Measurements from ENCODE around the gene ZNF280A.

GRCh38 chr22:22521631-22522030 lies 1.6 kb upstream of the ZNF280A start:
- TF ChIP-seq CTCF (IDR thresholded peaks at IDR 0.05 in 2 of 3, conservative IDR thresholded peaks at IDR 0.05 in 1 of 3; ENCODE audit: insufficient read depth in 2 of 3, low read depth in 1 of 3, low read length in 3 of 3) (no peak), CBX3 (IDR thresholded peaks at IDR 0.05; ENCODE audit: borderline replicate concordance in 1 of 2, low read length in 2 of 2) (no peak), ZBTB17 (CRISPR knock-in tag; IDR thresholded peaks at IDR 0.05) (no peak), ILF3 (IDR thresholded peaks at IDR 0.05; ENCODE audit: borderline replicate concordance) (no peak), EP300 (IDR thresholded peaks at IDR 0.05; ENCODE audit: low read length) (no peak), CREB1 (IDR thresholded peaks at IDR 0.05) (no peak), CREB1 (CRISPR knock-in tag; IDR thresholded peaks at IDR 0.05) (no peak; the same call in 1 of the 2 replicates), MXI1 (IDR thresholded peaks at IDR 0.05; ENCODE audit: low read depth, low read length) (no peak), SRF (CRISPR knock-in tag; IDR thresholded peaks at IDR 0.05) (no peak), BRD4 (IDR thresholded peaks at IDR 0.05) (no peak), ASH1L (IDR thresholded peaks at IDR 0.05; ENCODE audit: borderline replicate concordance, low read depth, partially characterized antibody) (no peak), SREBF1 (IDR thresholded peaks at IDR 0.05; ENCODE audit: borderline replicate concordance, low read depth, low read length) (no peak), CHD2 (IDR thresholded peaks at IDR 0.05; ENCODE audit: low read depth, low read length) (no peak), FOS (IDR thresholded peaks at IDR 0.05; ENCODE audit: extremely low read depth, insufficient read length) (no peak), SUPT5H (IDR thresholded peaks at IDR 0.05) (no peak)

All from K562 (cell line).